ENCODE measurements around the gene SKAP1.
"Not testable (repeated sequence)": the region's sequence is repeated elsewhere in the genome, so short reads cannot be mapped to it uniquely, and the experiment has no call there.

The SKAP1 gene

GRCh38 chr17:48311324-48311723 is 118.7 kb downstream of the SKAP1 start:
- DNase-seq: no peak

DNA sequence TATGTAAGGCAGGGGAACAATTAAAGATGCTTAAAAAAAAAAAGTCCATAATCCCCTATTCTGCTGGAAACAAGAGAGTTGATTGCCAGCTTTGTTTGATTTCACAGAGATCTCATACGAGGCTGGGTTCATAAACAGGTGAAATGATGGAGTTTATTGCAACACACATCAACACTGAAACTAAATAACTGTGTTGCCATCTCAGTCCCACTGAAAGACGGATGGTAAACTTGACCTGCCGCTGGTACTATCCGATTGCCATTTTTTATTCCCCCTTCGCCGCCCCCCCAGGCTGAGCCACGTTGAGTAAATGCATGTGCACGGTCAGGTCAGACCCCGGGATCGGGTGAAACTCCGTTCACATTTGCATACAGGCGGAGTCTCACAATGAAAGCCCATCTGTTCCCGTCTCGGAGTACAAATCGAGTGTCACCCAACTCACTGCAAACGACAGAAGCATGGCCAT is 119.2 kb downstream of the SKAP1 start:
- peak; percentile 65 for DNase-seq

- no peak for DNase-seq
These were observed 121.4 kb downstream of the SKAP1 start for GRCh38 chr17:48308581-48308980.

DNA sequence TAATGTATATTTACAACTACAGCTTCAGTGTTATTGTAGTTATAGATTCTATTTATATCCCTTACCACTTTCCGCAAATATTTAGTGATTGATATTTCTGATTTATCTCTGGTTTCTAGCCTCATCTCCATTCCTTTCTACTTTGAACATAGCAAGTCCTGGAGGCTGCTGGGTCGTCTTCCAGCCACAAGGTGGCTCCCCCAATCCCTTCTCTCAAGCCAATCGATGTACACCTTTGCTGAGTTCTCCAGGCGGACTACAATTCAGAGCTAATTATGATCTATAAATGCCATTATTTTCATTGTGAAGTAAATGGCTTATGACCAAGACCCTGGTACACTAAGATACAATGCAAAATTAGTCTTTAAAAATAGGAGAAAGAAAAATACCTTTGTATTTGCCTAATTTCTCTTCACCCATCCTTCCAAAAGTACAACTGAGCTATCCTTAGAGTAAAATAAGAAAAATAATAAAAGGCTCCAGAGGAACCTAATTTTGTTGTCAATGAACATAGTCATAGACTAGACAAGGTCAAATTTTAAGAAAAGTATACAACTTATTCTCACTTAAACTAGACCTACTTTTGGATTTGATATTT is 122.1 kb downstream of the SKAP1 start:
- peak; percentile 57 for DNase-seq

DNA sequence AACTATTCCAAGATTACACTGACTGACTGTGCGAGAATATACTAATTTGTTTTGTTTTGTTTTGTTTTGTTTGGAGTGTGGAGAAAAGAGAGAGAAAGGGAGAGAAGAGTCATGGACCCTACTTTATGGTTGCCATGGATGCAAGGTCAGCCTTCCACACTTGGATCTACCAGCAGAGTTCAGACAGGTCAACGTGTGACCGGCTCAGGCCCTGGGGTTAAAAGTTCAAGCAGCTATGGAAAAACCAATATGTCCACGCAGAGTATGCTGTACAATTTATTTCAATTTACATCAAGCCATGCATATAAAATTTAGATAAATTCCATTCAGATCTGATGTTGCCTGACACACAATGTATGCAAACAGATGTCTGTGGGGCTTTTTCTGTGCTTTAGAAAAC is 122.8 kb downstream of the SKAP1 start:
- no peak for DNase-seq

DNA sequence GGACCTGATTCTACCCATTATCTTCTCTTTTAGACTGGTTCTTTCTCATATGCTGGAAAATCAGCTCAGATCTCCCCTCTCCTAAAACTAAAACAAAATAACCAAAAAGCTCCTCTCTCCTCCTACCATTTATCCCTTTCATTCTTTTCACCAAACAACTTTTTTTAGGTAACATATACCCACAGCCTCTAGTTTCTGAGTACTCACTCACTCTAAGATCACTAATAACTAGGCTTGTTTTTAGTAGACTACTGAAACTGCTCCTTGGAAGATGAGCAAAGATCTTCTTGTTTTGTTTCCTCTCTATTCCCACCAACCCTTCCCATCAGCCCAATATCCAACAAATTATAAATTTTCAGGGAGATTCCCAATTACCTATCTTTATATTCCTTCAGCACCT is 129.0 kb downstream of the SKAP1 start:
- no peak for DNase-seq

- no peak for DNase-seq
These were observed 130.3 kb downstream of the SKAP1 start for GRCh38 chr17:48299760-48300159.

- DNase-seq: no peak
These were observed 132.2 kb downstream of the SKAP1 start for GRCh38 chr17:48297825-48298224.

DNA sequence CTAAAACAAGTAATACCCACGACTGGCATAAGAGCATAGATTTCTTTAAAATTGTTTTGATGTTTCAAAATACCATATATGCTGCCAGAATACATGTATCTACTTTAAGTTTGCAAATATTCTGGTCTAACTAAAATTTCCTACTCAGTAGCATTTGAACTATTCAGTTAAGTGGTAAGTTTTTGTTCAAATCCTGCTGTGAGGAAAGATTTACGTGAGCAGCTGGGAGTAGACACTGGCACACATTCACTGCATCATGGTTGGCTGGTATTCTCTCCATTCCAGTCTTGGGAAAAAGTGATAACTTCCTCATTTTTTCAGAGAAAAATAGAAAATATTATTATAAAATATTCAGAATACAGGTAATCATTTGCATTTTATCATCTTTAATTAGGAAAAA is 133.6 kb downstream of the SKAP1 start:
- no peak for DNase-seq

GRCh38 chr17:48295362-48296288 is 134.4 kb downstream of the SKAP1 start:
- DNase-seq: no peak

GRCh38 chr17:48294806-48295361 is 135.1 kb downstream of the SKAP1 start:
- no peak for DNase-seq

DNA sequence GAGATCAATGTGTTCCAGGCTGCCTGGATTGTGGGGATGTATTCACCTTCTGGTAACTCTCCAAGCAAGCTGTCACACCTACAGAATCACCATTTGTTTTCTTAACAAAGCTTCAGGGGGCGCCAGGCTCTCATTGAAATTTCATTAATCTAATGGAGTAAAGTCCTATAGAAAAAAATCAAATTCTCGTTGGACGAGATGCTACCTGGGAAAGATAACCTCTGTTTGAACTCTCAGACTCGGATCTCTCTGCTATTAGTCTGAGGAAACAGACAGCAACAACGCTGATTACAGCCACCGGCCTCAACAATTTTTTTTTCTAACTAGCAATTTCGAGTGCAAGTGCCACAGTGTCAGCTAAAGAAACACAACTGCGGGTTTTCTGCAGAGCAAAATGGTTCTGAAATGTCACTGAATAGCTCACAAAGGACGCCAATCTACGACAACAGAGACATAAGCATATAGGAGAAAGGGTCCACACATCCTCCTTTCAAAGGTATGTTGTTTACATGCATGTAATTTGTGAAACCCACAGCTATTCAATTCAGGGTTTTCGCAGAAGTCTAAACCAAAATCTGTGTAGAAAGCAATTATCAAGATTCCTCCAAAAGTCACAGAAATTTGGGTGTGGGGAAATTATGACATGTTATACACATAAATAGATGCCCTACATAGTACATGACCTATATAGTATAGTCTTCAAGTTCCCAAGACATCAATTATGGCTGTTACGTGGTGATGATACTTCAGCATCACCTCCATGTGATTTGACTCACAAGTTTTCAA is 135.8 kb downstream of the SKAP1 start:
- no peak for DNase-seq

DNA sequence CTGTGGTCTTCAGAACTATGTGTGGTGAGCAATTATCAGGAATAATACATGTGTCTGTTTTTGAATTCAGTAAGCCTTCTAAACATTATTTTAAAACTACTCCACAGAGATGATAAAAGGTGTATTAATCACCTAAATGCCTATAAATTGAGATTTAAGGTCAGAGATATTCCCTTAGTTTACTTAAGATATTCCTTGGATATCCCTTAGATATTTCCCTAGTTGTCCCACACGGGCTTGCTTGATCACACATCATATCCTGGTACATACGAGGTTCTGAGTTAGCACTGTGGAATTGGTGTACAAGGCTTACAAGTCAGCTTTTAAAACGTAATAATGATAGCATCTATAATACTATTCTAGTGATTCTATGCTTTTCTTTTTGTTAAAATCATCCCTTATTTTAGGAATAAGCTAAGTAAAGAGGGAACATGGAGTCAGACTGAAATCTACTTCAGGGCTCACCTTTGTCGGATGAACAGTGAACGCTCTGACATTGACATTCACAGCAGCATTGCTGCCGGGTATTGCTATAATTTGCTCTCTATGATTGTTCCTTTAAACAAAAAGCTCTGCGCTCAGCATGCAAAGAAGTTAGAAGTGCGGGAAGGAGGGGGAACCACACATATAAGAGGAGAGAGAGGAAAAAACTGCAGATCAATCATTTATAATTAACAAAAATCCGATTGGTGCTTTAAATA is 136.5 kb downstream of the SKAP1 start:
- no peak for DNase-seq

DNA sequence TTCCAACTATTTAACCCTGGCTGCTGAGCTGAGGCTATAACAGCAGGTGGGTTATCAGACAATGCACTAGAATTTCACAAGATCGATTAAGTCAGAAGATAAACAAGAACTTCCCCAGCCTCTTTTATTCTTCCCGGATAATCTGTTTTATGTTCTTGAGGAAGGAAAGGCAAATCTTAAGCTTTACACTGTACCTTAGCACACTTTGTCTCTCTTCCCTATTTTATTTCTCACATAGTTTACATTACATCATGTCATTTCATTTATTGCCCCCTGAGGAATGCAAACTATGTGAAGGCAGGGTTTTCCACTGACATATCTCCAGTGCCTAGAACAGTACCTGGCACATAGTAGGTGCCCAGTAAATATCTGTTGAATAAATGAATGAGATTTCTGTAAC is 139.6 kb downstream of the SKAP1 start:
- DNase-seq: no peak

GRCh38 chr17:48286917-48287316 is 143.1 kb downstream of the SKAP1 start:
- DNase-seq: not testable (repeated sequence)

- no peak for DNase-seq
These were observed 144.4 kb downstream of the SKAP1 start for GRCh38 chr17:48285614-48286013.

- no peak for DNase-seq
These were observed 146.1 kb downstream of the SKAP1 start for GRCh38 chr17:48283907-48284306.

GRCh38 chr17:48283411-48283810 is 146.6 kb downstream of the SKAP1 start:
- DNase-seq: no peak

- no peak for DNase-seq
These were observed 147.7 kb downstream of the SKAP1 start for GRCh38 chr17:48282303-48282702.

DNA sequence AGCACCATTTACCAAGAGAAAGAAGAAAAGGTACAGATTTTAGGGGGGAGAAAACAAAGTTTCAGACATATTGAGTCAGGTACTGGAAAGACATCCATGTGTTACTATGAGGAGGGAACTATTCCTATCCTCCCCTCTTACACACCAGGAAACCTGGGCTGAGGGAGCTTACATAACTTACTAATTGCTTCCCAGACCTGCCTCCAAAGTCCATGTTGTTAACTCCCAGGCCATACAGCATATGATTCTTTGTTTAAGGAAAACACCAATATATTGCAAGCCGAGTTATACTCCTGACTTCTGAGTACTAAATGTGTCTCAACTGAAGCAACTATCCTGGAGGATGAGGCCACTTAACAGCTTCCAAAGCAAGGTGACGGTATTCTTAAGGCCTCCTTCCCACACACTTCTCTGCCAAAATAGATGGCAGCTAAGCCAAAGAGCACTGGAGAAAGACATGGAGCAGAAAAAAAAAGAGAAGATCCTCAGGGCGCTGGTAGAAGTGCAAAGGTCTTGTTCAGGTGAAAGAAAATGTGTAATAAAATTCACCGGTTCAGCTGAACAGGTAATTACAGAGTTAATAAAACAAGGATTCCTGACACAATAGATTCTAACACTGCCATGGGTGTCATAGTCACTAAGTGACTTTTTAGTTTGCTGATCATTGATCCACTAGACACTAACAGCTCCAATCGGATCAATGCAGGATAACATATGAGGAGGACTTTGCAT is 151.1 kb downstream of the SKAP1 start:
- DNase-seq: no peak

GRCh38 chr17:48276776-48277175 is 153.2 kb downstream of the SKAP1 start:
- no peak for DNase-seq

DNA sequence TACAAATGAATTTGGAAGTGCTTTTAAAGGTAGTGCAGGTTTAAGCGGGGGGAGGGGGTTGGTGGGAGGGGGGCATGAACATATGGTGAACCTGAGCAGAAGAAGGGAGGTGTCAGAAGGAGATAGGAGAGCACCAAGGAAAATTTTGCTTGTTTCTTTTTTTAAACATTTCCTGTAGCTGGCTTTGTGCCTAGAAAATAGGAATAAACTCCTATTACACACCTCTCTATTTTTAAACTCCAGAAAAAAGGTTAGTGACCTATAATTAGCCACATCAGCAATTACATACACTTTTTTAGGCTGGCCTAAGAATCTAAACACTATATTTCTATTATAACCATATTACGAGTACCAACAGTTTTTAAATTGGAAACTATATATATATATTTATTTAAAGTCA is 159.1 kb downstream of the SKAP1 start:
- DNase-seq: no peak

Measured in NCI-H748 treated with DMSO at 0.1 percent for 48 hours (cell line).